GM19397 (cell line): Measurements from ENCODE around the gene DPYSL5.

Experiments
- ATAC-seq: cut with Tn5 transposase; IDR thresholded peaks from one replicate; pipeline ENCODE4 v1.9.1; 2021; ENCODE audit warnings: mild to moderate bottlenecking, moderate library complexity; ENCODE audit not compliant: unreplicated experiment

DPYSL5 gene

GRCh38 chr2:26898480-26899078, 50.6 kb downstream of the DPYSL5 start:
- ATAC-seq, result no peak

GRCh38 chr2:26899500-26900164, 51.7 kb downstream of the DPYSL5 start:
- no peak for ATAC-seq

- no peak for ATAC-seq
These were observed 52.9 kb downstream of the DPYSL5 start for GRCh38 chr2:26900831-26901321.

- ATAC-seq, result no peak
These were observed 53.6 kb downstream of the DPYSL5 start for GRCh38 chr2:26901326-26902183.

- ATAC-seq, result no peak
These were observed 55.7 kb downstream of the DPYSL5 start for GRCh38 chr2:26903676-26904075.

- ATAC-seq, result peak; percentile 80
These were observed 56.9 kb downstream of the DPYSL5 start for GRCh38 chr2:26904839-26905238.

GRCh38 chr2:26905341-26906198, 57.6 kb downstream of the DPYSL5 start:
- no peak for ATAC-seq

- no peak for ATAC-seq
These were observed 59.5 kb downstream of the DPYSL5 start for GRCh38 chr2:26907416-26907815.

- no peak for ATAC-seq
These were observed 62.2 kb downstream of the DPYSL5 start for GRCh38 chr2:26910176-26910575.

- ATAC-seq, result no peak
These were observed 64.3 kb downstream of the DPYSL5 start for GRCh38 chr2:26911911-26912861.

GRCh38 chr2:26913606-26913998, 65.7 kb downstream of the DPYSL5 start:
- ATAC-seq, result no peak

GRCh38 chr2:26913999-26914658, 66.2 kb downstream of the DPYSL5 start:
- no peak for ATAC-seq

GRCh38 chr2:26914659-26915310, 66.9 kb downstream of the DPYSL5 start:
- ATAC-seq, result no peak

GRCh38 chr2:26915316-26915715, 67.4 kb downstream of the DPYSL5 start:
- no peak for ATAC-seq

GRCh38 chr2:26916128-26916692, 68.3 kb downstream of the DPYSL5 start:
- no peak for ATAC-seq

GRCh38 chr2:26917135-26917836, 69.4 kb downstream of the DPYSL5 start:
- ATAC-seq, result no peak

- no peak for ATAC-seq
These were observed 73.4 kb downstream of the DPYSL5 start for GRCh38 chr2:26921323-26921722.
